Upper lobe of right lung (tissue), 1 donor: ENCODE measurements around the gene ANO4. TPM values are rescaled to one million over a fixed set of nuclear protein-coding genes. Genes with fewer than 3 reads are reported as not detected.

ENCODE experiments used
- ATAC-seq: fragments of 200-7000 bp; cut with Tn5 transposase; one replicate; pipeline ENCODE4 v1.9.1; 2020; ENCODE audit warnings: mild to moderate bottlenecking, moderate library complexity
- DNase-seq: peaks from one replicate; pipeline ENCODE4 v3.0.0-alpha.2; 2020
- H3K27ac ChIP-seq: fragments of 200-600 bp; one replicate; pipeline ENCODE4 v1.8.0; 2022
- H3K27me3 ChIP-seq: fragments of 200-600 bp; one replicate; pipeline ENCODE4 v1.8.0; 2022; ENCODE audit warnings: mild to moderate bottlenecking
- H3K36me3 ChIP-seq: fragments of 200-600 bp; one replicate; pipeline ENCODE4 v1.8.0; 2022
- H3K4me1 ChIP-seq: fragments of 200-600 bp; one replicate; pipeline ENCODE4 v1.8.0; 2022
- H3K4me3 ChIP-seq: fragments of 200-600 bp; one replicate; pipeline ENCODE4 v1.8.0; 2022; ENCODE audit warnings: mild to moderate bottlenecking
- H3K9me3 ChIP-seq: fragments of 200-600 bp; one replicate; pipeline ENCODE4 v1.8.0; 2022
- intact Hi-C: fragments of 100-400 bp; cut with DNase I; formaldehyde crosslinking; loops from one replicate; pipeline ENCODE4 v1.11.0; 2022
- total RNA-seq: library from RNA; stranded (reverse); fragmentation: NEBNext Ultra II Directional; extraction: Animal tissue kit (Norgen Biotek cat#: 25700); gene quantifications from one replicate; pipeline ENCODE4 v1.2.1, GENCODE V29; 2021
- TF ChIP-seq, protein P1 (sequence below): fragments of 200-600 bp; IDR thresholded peaks from one replicate; pipeline ENCODE4 v1.8.0; 2022; ENCODE audit warnings: antibody characterized with exemption
- donor health status: DM: no; HTN: yes; CAD: no; lungs with severe emphysema.

The ANO4 gene
- total RNA-seq, 1 donor from 2014 or later: 0.38 TPM

- Histone ChIP-seq H3K4me1 (no peaks in the 10 kb centered on the region), H3K27me3 (no peaks in the 10 kb centered on the region), H3K4me3 (no peak overlapping the region), H3K9me3 (no peaks in the 10 kb centered on the region), H3K36me3 (no peaks in the 10 kb centered on the region), H3K27ac (no peak overlapping the region)
- DNase-seq (no peak), ATAC-seq (no peak)
- TF ChIP-seq, protein P1, sequence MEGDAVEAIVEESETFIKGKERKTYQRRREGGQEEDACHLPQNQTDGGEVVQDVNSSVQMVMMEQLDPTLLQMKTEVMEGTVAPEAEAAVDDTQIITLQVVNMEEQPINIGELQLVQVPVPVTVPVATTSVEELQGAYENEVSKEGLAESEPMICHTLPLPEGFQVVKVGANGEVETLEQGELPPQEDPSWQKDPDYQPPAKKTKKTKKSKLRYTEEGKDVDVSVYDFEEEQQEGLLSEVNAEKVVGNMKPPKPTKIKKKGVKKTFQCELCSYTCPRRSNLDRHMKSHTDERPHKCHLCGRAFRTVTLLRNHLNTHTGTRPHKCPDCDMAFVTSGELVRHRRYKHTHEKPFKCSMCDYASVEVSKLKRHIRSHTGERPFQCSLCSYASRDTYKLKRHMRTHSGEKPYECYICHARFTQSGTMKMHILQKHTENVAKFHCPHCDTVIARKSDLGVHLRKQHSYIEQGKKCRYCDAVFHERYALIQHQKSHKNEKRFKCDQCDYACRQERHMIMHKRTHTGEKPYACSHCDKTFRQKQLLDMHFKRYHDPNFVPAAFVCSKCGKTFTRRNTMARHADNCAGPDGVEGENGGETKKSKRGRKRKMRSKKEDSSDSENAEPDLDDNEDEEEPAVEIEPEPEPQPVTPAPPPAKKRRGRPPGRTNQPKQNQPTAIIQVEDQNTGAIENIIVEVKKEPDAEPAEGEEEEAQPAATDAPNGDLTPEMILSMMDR: no peak
- intact Hi-C loops: no loop called here
Measured at GRCh38 chr12:101165319-101165718, 370.7 kb downstream of the ANO4 start.

DNA sequence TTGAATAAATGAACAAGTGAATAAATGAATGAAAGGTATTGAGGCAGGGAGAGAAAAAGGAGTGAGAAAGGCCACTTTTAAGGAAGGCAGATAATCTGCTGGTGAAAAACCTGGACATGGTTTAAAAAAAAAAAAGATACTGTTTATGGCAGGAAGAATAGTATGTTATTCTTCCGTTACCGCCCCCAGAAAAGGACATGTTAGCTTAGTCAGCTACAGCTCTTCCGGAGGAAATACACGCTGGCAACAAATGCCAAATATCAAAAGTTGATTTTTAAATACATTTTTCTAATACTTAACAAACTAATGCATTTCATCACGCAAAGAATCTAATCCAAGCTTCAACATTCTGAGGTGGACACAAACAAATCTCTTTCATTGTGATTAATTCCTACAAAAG, 372.3 kb downstream of the ANO4 start:
- Histone ChIP-seq H3K36me3 (no peaks in the 10 kb centered on the region), H3K27ac (no peak overlapping the region), H3K9me3 (no peaks in the 10 kb centered on the region), H3K27me3 (no peaks in the 10 kb centered on the region), H3K4me1 (no peaks in the 10 kb centered on the region), H3K4me3 (no peak overlapping the region)
- intact Hi-C loops: no loop called here
- ATAC-seq (no peak), DNase-seq (no peak)
- TF ChIP-seq, protein P1: no peak

DNA sequence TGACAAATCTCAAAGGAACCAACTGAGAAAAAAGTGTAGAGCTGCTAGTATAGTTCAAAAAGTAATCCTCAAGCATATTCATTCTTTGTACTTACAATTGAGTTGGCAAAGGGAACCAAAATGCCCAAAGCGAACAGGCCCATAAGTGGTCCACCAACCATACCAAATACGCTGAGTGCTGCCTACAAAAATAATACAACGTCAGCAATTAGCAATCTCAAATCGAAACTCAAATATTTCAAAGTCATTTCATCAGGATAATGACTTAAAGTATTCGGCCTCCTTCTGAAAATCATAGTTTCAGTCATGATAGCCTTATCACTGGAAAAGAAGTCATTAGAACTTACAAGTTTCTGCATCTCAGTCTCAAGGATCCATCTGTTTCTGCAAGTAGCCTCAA, 373.4 kb downstream of the ANO4 start:
- Histone ChIP-seq H3K36me3 (no peaks in the 10 kb centered on the region), H3K4me3 (no peak overlapping the region), H3K4me1 (no peaks in the 10 kb centered on the region), H3K27me3 (no peaks in the 10 kb centered on the region), H3K9me3 (no peaks in the 10 kb centered on the region), H3K27ac (no peak overlapping the region)
- TF ChIP-seq, protein P1: no peak
- intact Hi-C loops: no loop called here
- DNase-seq (no peak), ATAC-seq (no peak)

DNA sequence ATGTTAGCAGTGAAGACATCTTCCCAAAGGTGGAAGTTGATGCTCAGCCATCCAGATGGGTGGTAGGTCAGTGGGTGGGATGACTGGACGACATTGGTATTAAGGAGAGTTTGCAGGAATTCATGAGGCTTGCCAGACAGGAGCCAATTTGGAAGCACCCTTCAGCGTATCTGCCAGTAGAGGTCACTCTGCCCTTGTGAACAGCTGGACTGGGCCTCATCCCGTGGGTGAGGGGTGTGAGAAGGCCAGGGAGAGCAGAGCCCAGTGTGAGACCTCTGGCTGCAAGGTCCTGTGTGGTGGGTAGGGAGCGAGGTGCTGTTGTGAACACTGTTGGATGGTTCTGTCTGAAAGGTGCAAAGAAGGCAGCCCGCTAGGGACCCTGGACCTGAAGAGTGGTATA, 377.7 kb downstream of the ANO4 start:
- DNase-seq: no peak
- peak; percentile 72 for ATAC-seq
- Histone ChIP-seq H3K4me1 (no peaks in the 10 kb centered on the region), H3K27ac (no peak overlapping the region), H3K9me3 (no peaks in the 10 kb centered on the region), H3K27me3 (no peaks in the 10 kb centered on the region), H3K4me3 (no peak overlapping the region), H3K36me3 (no peaks in the 10 kb centered on the region)
- TF ChIP-seq, protein P1: no peak
- intact Hi-C loops: no loop called here

GRCh38 chr12:101173197-101173749, 378.7 kb downstream of the ANO4 start:
- H3K4me3 ChIP-seq: no peak overlapping the region
- TF ChIP-seq, protein P1: no peak
- no peaks in the 10 kb centered on the region for H3K27me3 ChIP-seq
- H3K36me3 ChIP-seq: no peaks in the 10 kb centered on the region
- DNase-seq: no peak
- no peaks in the 10 kb centered on the region for H3K4me1 ChIP-seq
- ATAC-seq: peak; percentile 19
- no peak overlapping the region for H3K27ac ChIP-seq
- no peaks in the 10 kb centered on the region for H3K9me3 ChIP-seq
- intact Hi-C loops: no loop called here

- no peaks in the 10 kb centered on the region for H3K36me3 ChIP-seq
- ATAC-seq (no peak), DNase-seq (no peak)
- no peaks in the 10 kb centered on the region for H3K4me1 ChIP-seq
- no peaks in the 10 kb centered on the region for H3K9me3 ChIP-seq
- intact Hi-C loops: no loop called here
- no peaks in the 10 kb centered on the region for H3K27me3 ChIP-seq
- H3K4me3 ChIP-seq: no peak overlapping the region
- TF ChIP-seq, protein P1: no peak
- H3K27ac ChIP-seq: no peak overlapping the region
Measured at GRCh38 chr12:101174541-101174940, 380.0 kb downstream of the ANO4 start.
